ENCODE data around the gene PAPPA.

Gene PAPPA

GRCh38 chr9:116322521-116322920 lies 168.9 kb downstream of the PAPPA start:
- no peak for DNase-seq

DNA sequence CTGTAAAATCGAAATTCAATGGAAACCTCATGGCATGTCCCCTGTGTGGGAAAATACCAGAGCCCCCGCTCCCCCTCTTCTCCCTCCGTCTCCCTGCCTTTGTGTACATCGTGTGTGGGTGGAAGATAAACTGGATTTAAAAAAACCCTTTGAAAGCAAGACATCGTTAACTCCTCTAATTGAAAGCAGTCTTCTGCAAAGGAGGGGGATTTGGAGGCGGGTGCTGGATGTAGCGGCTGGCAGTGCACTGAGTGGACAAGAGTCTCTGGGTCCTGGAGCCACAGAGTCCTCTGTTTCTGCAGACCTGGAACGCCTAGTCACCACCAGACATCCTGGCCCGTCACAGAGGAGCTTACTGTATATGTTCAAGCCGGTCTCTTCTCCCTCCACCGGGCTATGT lies 169.4 kb downstream of the PAPPA start:
- DNase-seq: no peak

DNA sequence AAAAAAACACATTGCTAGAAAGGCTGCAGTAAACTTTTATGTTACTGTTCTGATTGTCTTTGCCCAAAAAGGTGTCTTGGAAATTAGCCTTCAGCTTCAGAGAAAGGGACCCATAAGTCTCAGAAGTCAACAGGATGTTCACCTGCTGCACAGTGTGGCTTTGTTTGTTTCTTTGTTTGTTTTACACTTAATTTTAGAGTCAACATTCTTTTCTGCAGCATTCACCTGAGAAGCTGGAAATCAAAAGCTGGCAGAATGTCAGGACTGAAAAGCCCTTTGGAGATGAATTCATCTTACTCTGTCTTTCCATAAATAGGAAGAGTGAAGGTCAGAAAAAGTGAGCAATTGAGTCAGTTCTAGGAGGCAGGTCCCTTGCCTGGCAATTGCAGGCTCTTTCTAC lies 170.0 kb downstream of the PAPPA start:
- no peak for DNase-seq

DNA sequence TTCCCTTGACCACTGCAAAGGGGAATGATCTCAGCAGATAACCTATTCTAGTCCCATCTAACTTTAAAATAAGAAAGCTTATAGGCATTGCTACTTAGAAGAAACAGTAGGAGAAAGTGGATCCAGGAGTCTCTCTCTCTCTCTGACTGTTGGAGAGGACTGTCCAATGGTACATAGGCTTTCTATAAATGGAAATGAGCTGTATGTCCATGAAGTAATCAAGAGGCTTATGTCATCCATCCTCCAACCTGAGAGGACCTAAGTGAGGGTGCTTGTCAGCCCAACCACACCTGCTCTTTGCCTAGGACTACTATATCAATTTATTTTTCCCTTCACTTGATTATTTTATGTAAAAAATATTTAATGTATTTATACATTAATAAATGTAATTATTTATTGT lies 172.3 kb downstream of the PAPPA start:
- DNase-seq: no peak

GRCh38 chr9:116327701-116328405 lies 174.3 kb downstream of the PAPPA start:
- DNase-seq: no peak

GRCh38 chr9:116329470-116329869 lies 175.9 kb downstream of the PAPPA start:
- no peak for DNase-seq

GRCh38 chr9:116331241-116331640 lies 177.7 kb downstream of the PAPPA start:
- DNase-seq: no peak

DNA sequence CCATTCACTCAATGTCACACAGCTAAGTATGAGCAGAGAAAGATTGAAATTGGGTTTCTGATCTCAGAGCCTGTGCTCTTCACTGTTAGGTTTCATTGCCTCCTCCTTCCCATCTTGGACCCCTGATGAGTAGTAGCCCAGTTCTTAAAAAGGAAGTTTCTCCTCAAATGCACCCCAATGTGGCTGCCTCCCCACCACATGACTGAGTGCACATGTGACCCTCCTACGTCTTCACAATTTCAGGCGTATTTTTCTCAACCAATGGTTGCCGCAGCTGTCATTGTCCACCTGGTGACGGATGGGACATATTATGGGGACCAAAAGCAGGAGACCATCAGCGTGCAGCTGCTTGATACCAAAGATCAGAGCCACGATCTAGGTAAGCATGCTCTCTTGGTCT lies 178.5 kb downstream of the PAPPA start:
- no peak for DNase-seq

DNA sequence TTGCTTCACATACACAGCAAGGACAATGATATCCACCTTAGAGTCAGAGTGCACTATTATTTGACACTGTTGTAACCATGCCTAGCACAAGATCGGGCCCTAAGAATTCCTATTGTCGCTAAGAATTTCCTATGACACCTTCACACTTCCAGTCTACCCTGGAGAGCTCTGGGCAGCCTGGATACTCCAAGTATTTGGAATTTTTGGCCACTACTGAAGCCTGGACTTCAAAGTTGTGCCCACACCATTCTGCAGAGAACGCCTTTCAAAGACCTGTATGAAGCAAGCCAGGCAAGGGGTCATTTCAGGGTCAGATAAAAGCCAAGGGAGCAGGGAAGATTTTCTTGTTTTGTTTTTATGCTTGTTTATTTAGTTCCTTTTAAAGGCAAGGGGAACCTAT lies 179.7 kb downstream of the PAPPA start:
- no peak for DNase-seq

GRCh38 chr9:116334546-116335150 lies 181.1 kb downstream of the PAPPA start:
- DNase-seq: no peak

GRCh38 chr9:116335392-116335791 lies 181.8 kb downstream of the PAPPA start:
- DNase-seq: no peak

- no peak for DNase-seq
These were observed 182.7 kb downstream of the PAPPA start for GRCh38 chr9:116336133-116336862.

DNA sequence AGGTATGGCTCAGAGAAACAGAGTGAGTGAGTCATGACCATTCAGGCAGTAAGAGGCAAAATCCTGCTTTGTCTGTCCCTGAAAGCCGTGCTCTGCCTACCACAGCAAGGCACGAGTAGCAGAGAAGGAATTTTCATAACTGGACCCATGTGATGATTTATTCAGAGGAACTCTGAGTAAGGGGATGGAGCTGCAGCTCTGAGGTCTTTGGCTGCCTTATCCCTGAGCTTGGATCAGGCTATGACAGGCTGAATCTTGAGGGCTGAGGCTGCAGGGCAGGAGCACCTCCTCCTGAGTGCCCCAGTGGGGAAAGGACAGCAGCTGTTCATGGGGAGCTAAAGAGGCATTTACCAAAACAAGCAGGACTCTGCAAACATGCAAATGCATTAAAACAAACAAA lies 183.4 kb downstream of the PAPPA start:
- DNase-seq: peak in 1 of 2 experiments; percentile 40

GRCh38 chr9:116340270-116340669 lies 186.7 kb downstream of the PAPPA start:
- no peak for DNase-seq

DNA sequence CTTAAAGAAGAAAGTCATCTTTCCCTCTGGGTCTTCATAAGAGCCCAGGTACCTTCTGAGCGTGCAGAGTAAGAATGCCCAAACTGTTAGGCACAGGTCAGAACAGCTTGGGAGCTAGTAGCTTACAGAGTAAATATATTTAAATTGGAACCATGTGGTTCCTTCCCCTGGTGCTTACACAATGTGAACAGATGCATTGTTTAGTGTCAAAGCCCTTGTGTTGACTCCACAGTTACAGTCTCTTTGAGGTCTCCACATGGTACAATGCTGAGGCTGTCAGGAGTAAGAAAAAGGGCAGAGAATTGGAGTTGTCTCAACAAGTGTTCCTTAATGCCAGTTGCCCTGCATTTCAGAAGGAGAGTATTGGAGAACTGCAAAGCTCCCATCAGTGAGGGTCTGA lies 188.5 kb downstream of the PAPPA start:
- DNase-seq: no peak

GRCh38 chr9:116342941-116343340 lies 189.3 kb downstream of the PAPPA start:
- no peak for DNase-seq

DNA sequence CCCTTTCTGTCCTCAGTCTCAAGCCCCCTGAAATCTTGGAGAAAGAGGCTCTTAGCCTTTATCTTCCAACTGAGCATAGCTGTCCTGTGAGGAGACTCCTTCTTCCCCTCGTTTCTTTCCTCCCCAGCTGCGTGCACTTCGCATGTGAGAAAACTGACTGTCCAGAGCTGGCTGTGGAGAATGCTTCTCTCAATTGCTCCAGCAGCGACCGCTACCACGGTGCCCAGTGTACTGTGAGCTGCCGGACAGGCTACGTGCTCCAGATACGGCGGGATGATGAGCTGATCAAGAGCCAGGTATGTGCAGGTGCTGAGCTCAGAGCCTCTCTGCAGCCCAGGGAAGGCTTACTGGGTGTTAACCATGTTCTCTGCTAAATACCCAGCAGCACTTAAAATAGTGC lies 190.8 kb downstream of the PAPPA start:
- DNase-seq: no peak

GRCh38 chr9:116345393-116345792 lies 191.8 kb downstream of the PAPPA start:
- DNase-seq: no peak

DNA sequence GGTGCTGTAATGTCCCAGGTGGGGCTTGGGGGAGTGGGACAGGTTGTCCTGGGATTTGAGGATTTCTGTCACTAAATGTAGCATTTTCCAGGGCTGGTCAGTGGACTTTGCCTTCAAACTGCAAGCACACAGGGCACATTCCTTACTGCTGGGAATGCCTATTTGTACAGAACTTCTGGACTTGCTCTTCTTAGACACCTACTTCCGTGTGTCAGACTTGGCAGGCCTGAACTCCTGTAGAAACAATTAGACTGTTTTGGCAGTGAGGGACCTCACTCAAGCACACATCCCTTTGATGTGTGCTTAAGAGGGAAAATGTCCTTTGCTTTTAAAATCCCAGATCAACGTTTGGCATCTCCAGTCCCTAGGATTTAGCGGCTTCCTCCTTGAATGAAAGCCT lies 192.2 kb downstream of the PAPPA start:
- DNase-seq: no peak

DNA sequence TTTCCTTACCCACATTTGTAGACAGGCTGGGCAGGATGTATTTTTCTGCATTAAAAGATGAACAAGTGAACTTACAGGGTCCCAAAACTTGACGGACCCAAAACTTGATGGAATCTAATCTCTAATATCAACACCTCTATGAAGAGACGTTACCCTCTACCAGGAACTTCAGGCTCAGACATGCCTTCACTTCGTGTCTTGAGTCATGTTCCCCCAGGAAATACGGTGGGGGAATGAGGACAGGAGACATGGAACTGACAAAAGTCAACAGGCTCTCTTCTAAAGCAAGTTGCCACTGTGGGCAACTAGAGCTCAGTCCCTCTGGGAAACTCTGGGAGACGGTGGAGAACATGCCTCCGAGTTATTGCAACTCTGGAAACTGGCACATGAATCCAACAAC lies 196.1 kb downstream of the PAPPA start:
- DNase-seq: no peak

DNA sequence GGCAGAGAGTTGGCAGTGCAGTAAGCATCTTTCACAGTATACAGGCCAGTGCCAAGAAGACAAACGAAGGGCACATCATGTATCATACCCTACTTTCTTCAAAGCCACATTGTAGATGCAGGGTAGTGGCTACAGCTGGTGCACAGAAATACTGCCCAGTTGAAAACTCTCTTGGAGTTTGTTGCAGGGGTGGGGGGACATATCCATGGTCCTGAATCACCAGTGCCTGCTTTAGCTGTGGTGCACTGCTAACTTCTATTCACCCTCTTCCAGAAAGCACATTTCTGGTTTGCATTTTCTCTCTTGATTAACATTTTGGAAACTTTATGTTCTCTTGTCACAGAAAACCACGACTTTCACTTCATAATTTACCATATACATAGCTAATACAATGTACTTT lies 196.6 kb downstream of the PAPPA start:
- DNase-seq: no peak

DNA sequence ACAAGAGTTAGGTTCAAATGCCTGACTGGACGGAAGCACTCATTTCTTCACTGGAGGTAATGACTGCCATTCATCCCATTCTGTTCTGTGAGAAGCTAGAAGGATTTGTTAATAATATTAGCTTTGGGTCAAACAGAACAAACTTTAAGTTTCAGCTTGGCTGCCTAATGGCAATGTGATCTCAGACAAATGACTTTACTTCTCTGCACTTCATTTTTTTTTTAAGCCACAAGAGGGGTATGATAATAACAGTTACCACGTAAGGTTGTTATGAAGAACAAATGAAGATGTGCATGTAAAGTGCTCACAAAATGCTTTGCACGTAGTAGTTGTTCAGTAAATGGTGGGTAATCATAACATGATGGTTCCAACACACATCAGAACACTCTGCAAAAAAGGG lies 199.4 kb downstream of the PAPPA start:
- no peak for DNase-seq

GRCh38 chr9:116355153-116355921 lies 201.7 kb downstream of the PAPPA start:
- DNase-seq: no peak

DNA sequence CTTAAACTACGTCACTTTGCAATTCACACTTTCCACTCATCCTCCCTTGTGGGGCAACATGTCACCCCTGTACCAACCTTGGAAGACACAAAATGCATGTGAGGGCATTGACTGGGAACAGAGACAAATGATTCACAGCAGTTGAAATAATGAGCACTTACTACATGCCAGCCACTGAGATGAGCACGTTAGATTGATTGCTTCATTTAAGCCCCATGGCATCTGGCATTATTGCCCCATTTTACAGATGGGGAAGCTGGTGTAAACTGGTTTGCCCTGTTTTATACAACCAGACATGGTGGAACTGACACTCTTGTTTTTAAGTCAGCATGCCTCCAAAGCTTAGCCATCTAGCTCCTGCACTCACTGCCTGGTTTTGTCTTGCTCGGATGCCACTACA lies 204.7 kb downstream of the PAPPA start:
- no peak for DNase-seq

All from NCI-H524 (cell line).